ENCODE results near the gene S100A14.
A peak's percentile ranks its signal among the peaks of the same experiment; 100 is the strongest.

Gene S100A14

GRCh38 chr1:153639280-153639679, 23.2 kb upstream of the S100A14 start:
- DNase-seq (ENCODE audit: low read depth, low spot score) = no peak

DNA sequence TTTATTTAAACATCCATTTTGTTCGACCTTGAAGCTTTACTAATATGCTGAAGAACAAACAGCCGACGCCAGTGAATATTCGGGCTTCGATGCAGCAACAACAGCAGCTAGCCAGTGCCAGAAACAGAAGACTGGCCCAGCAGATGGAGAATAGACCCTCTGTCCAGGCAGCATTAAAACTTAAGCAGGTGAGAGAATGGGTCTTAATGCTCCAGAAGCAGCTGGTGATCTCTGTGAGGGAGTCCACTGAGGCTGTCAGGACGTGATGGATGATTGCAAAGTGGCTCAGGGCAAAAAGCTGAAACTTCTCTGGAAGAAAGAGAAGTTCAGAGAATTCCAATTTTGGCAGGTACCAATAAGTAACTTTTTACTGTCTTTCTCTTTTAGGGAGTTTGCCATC, 22.1 kb upstream of the S100A14 start:
- DNase-seq (ENCODE audit: low read depth, low spot score) = no peak

- DNase-seq (ENCODE audit: low read depth, low spot score) = no peak
These were observed 20.2 kb upstream of the S100A14 start for GRCh38 chr1:153636312-153636711.

DNA sequence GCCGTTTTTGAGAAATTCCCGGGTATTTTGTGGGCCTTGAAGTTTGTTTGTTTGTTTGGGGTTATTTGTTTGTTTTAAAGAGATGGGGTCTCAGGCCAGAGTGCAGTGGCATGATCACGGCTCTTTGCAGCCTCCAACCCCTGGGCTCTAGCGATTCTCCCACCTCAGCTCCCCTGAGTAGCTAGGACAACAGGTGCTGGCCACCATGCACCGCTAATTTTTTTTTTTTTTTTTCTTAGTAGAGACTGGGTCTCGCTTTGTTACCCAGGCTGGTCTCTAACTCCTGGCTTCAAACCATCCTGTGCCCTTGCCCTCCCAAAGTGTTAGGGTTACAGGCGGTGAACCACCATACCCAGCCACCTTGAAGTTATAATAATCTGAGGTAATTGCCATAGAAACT, 19.7 kb upstream of the S100A14 start:
- DNase-seq (ENCODE audit: low read depth, low spot score) = no peak

DNA sequence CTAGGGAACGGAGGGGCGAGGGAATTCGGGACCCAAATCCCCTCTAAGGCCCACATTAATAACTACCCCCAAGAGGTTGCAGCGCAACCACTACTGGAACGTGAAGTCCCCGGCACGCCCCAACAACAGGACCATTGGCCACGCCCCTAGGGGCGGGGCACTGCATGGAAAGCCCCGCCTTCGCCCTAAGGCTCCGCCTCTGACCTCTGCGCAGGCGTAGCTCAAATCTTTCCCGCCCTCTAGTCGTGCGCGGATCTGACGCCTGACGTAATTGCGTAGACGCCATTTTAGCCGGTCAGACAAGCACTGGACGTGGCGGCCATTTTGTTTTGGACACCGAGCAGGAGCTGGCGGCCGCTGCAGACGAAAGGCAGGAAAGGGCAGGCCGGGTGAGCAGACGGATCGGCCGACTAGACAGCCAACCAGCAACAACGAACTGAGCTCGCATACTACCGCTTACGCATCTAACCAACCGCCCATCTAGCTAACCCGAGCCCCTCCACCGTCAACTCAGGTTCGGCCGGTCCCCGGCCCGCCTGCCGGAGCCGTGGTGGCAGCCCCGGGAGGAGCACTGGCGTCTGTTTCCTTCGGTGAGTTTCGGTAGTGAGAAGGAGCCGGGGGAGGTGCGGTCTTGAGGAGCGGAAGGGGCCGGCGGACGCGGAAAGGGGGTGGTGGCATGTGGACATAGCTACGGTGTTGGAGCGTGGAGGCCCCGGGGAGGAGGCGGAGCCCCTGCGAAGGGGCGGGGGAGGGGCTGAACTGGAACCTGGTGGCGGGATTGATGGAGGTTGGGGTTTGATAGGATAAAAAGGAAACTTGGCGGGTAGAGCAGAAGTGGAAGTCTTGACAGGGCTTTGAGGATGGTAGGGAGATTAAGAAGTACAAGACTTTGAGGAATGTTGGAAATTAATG, 17.9 kb upstream of the S100A14 start, which contains the start of gene CHTOP:
TSS of gene CHTOP (plus strand) at position 313 of the 912 bp plus-strand sequence. CDS start 2,523 bp downstream, outside the sequence.
- peak; percentile 99 for DNase-seq (ENCODE audit: low read depth, low spot score)

- DNase-seq (ENCODE audit: low read depth, low spot score) = no peak
These were observed 17.1 kb upstream of the S100A14 start for GRCh38 chr1:153633161-153633753.

DNA sequence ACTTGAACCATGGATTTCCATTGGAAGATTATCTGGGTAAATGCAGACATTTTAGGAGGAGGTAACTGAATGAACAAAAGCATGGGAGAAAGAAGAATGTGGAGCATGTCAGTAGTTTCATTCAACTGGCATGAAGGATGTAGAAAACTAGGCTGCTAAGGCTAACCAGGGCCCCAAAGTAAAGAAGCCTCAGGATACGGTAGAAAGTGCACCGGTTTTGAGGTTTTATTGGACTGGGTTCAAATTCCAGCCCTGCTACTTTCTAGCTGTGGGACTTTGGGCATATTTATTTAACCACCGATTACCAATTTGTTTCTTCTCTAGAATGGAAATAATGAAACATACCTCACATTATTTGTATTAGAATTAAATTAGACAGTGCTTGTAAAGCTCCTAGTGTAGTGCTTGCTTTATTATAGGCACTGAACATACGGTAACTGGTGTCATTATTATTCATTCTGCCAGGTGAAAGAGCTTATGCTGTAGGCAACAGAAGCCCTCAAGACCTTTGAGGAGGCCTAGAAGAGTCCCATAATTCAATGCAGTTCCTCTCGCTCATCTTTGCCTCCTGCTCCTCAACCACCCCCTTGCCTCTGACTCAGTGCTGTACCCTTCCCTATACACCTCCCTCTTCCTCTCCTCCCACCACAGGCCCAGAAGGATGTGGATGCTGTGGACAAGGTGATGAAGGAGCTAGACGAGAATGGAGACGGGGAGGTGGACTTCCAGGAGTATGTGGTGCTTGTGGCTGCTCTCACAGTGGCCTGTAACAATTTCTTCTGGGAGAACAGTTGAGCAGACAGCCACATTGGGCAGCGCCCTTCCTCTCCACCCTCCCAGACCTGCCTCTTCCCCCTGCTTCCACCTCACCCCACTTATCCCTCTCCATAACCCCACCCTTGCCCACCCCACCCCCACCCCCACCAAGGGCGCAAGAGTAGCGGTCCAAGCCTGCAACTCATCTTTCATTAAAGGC, 15.2 kb upstream of the S100A14 start:
- DNase-seq (ENCODE audit: low read depth, low spot score) = peak; percentile 77

GRCh38 chr1:153630384-153630783, 14.3 kb upstream of the S100A14 start:
- no peak for DNase-seq (ENCODE audit: low read depth, low spot score)

DNA sequence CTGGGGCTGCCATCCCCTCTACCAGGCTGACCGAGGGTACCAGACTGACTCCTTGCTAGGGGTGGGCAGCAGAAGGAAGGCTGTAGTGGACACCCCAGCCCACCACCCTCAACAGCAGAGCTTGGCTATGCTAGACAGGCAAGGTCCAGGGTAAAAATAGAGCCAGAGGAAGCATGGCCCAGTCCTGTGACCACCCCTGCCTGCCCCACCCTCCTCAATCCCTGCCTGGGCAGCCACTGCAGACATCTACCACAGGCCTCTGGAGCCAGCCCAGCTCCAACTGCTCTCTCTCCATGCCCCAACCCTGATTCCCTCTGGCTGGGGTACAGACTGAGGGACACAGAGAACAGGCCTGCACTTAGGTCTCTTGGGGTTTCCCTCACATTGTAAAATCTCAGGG, 13.8 kb upstream of the S100A14 start:
- peak; percentile 63 for DNase-seq (ENCODE audit: low read depth, low spot score)

- no peak for DNase-seq (ENCODE audit: low read depth, low spot score)
These were observed 13.2 kb upstream of the S100A14 start for GRCh38 chr1:153629343-153629665.

DNA sequence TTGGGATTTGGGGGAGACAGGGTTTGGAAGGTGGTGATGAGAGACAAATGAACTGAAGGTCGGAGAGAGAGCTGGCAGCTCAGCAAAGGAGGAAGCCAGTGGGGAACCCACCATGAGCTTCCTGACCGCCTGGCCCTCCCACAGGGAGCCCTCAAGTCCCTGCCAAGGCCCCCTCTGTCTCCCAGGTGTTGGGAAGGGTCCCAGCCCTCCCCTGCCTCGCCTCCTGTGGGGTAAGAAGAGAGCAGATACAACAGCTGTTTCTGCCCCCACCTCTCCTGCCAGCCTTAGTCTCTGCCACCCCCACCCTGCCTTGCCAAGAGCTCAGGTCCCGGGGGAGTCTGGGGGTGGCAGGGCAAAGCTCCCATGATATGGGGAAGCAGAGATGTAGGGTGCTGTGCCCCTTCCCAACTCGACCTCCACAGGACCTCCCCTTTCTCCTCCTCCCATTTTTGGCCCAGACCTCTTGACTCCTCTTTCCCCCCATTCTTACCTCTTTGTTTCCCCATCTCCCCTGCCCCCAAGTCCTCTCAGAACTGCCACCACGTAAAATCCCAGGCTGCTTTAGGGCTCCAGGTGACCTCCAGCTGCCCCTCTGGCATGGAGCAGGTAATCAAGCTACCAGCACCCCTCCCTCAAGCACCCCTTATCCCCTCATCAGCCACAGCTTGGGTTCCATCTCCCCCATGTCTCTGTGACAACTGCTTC, 12.7 kb upstream of the S100A14 start:
- DNase-seq (ENCODE audit: low read depth, low spot score) = no peak

- DNase-seq (ENCODE audit: low read depth, low spot score) = no peak
These were observed 11.8 kb upstream of the S100A14 start, which contains the start of gene S100A1 for GRCh38 chr1:153627715-153628626. Gene S100A1 (plus strand): TSS chr1:153628434. CDS start chr1:153630522, 2,088 bp downstream.

DNA sequence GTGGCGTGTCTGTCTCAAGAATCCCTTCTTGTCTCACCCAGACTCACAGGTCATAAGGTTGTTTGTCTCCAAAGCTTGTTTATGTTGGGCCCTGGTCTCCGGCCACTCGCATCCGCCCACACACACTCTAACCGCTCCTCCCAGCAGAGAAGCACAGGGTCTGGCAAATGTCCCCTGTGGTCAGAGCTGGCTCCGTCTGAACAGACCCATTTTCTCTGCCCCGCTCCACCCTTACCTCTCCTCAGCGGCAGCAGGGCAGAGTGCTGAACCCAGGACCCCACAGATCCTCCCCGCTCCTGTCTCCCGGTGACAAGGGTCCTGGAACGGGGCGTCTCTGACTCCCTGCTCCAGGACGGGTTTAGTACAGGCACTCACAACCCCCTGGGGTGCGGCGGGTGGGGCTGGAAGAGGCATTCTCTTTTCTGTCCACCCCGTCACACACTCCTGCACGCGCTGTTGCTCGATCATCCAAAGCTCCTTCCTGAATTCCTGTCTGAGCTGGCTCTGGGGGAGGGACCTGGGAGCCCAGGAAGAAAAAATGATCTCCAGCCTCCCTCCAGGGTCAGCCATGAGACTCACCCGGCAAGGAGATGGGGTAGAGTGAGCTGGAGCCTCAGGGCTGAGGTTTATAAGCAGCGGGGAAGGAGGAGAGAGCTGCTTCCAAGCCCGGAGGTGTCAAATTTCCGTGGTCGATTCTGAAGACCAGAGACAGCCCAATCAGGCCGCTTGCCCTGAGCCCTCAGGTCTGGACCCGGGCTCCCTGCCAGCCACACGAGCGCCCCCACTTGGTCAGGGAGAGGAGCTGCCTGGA, 11.0 kb upstream of the S100A14 start, which contains the start of gene S100A13:
TSS of gene S100A13 (minus strand) at position 602 of the 811 bp plus-strand sequence. CDS start 1,033 bp downstream, outside the sequence.
- DNase-seq (ENCODE audit: low read depth, low spot score) = peak; percentile 95

- DNase-seq (ENCODE audit: low read depth, low spot score) = no peak
These were observed 10.4 kb upstream of the S100A14 start for GRCh38 chr1:153626477-153626903.

GRCh38 chr1:153624965-153625611, 9.0 kb upstream of the S100A14 start:
- DNase-seq (ENCODE audit: low read depth, low spot score) = no peak

- DNase-seq (ENCODE audit: low read depth, low spot score) = no peak
These were observed 7.0 kb upstream of the S100A14 start for GRCh38 chr1:153623101-153623500.

- DNase-seq (ENCODE audit: low read depth, low spot score) = no peak
These were observed 3.0 kb upstream of the S100A14 start for GRCh38 chr1:153619171-153619570.

GRCh38 chr1:153617663-153618062, 1.5 kb upstream of the S100A14 start:
- DNase-seq (ENCODE audit: low read depth, low spot score) = peak; percentile 83
